CD4-positive, alpha-beta memory T cell (primary cell): ENCODE results near the gene IQGAP2. TPM values are rescaled to one million over a fixed set of nuclear protein-coding genes. Genes with fewer than 3 reads are reported as not detected.

Experiments used
- CTCF ChIA-PET: fragments of 350-600 bp; sonication (Branson Sonifier 250); formaldehyde crosslinking; loops from one replicate; lab custom pipeline; 2021; ENCODE audit warnings: inconsistent platforms; ENCODE audit not compliant: partially characterized antibody; lab: Charles Lee
- POLR2A ChIA-PET: fragments of 350-600 bp; sonication (Branson Sonifier 250); formaldehyde crosslinking; loops from one replicate; lab custom pipeline; 2021; ENCODE audit not compliant: partially characterized antibody; lab: Charles Lee
- DNase-seq, 5 donors: peaks; one replicate each; pipeline versions ENCODE4 v3.0.0 to v3.0.0-alpha.2; 2020 to 2022; ENCODE audit warnings: mixed read lengths in 1 of 5
- H3K27ac ChIP-seq: one replicate; pipeline ENCODE4 v1.7.0; 2013; ENCODE audit warnings: low read depth, low read length
- H3K27me3 ChIP-seq: 2 replicates; pipeline ENCODE4 v1.7.0; 2013; ENCODE audit warnings: mild to moderate bottlenecking, low read length, moderate library complexity; ENCODE audit not compliant: insufficient read depth
- H3K36me3 ChIP-seq: 2 replicates; pipeline ENCODE4 v1.7.0; 2013; ENCODE audit warnings: mild to moderate bottlenecking, low read length, moderate library complexity; ENCODE audit not compliant: insufficient read depth
- H3K4me1 ChIP-seq: 2 replicates; pipeline ENCODE4 v1.7.0; 2013; ENCODE audit warnings: mild to moderate bottlenecking, low read length, moderate library complexity; ENCODE audit not compliant: insufficient read depth
- H3K4me3 ChIP-seq, 2 donors: one replicate each; pipeline ENCODE4 v1.7.0; 2013; ENCODE audit warnings: low read length in 2 of 2, mild to moderate bottlenecking in 1 of 2
- H3K9me3 ChIP-seq, 2 donors: one replicate each; pipeline ENCODE4 v1.7.0; 2013; ENCODE audit warnings: low read length in 2 of 2, control low read depth in 1 of 2; ENCODE audit not compliant: control insufficient read depth in 1 of 2
- H3K27ac Mint-ChIP-seq, 7 donors: one replicate each; pipeline ENCODE4 v1.8.0; 2020 to 2021; ENCODE audit warnings: mixed read lengths in 7 of 7, mild to moderate bottlenecking in 6 of 7, inconsistent platforms in 3 of 7, moderate library complexity in 3 of 7
- H3K27me3 Mint-ChIP-seq, 2 donors: one replicate each; pipeline ENCODE4 v1.8.0; 2020 to 2021; ENCODE audit warnings: mixed read lengths in 2 of 2
- H3K36me3 Mint-ChIP-seq, 2 donors: one replicate each; pipeline ENCODE4 v1.8.0; 2020 to 2021; ENCODE audit warnings: mixed read lengths in 2 of 2, inconsistent platforms in 1 of 2, mild to moderate bottlenecking in 1 of 2
- H3K4me1 Mint-ChIP-seq, 4 donors: one replicate each; pipeline ENCODE4 v1.8.0; 2020 to 2021; ENCODE audit warnings: mixed read lengths in 4 of 4, mild to moderate bottlenecking in 1 of 4
- H3K4me3 Mint-ChIP-seq, 8 donors: one replicate each; pipeline ENCODE4 v1.8.0; 2020 to 2021; ENCODE audit warnings: mixed read lengths in 8 of 8, mild to moderate bottlenecking in 7 of 8, moderate library complexity in 6 of 8, inconsistent platforms in 3 of 8
- H3K9me3 Mint-ChIP-seq, 8 donors: one replicate each; pipeline ENCODE4 v1.8.0; 2020 to 2021; ENCODE audit warnings: mixed read lengths in 8 of 8, mild to moderate bottlenecking in 5 of 8, inconsistent platforms in 3 of 8, moderate library complexity in 1 of 8
- intact Hi-C: fragments of 100-400 bp; cut with micrococcal nuclease; formaldehyde crosslinking; loops from one replicate; pipeline ENCODE4 v1.15.1; 2023
- polyA plus RNA-seq, 2 donors: library from polyadenylated mRNA; unstranded; fragments of 300-500 nt; fragmentation: Illumina TruSeq; gene quantifications; one replicate each; pipeline ENCODE4 v1.2.3, GENCODE V29; 2021
- total RNA-seq, 2 experiments: library from RNA; stranded (reverse); gene quantifications; one replicate each; pipeline ENCODE4 v1.2.3, GENCODE V29; 2021

Gene IQGAP2
- total and polyA plus RNA-seq, 4 experiments from 2014 or later = 24.7 to 126 (median 98.5) TPM

- H3K4me3 Mint-ChIP-seq = no peak overlapping the region
- H3K27ac Mint-ChIP-seq = peak overlapping the region in 1 of 7 donors; percentile 53
- intact Hi-C loops = no loop called here
- H3K27me3 Mint-ChIP-seq = no peaks in the 10 kb centered on the region
- no peak overlapping the region for H3K27ac ChIP-seq
- H3K9me3 ChIP-seq = no peaks in the 10 kb centered on the region
- no peaks in the 10 kb centered on the region for H3K27me3 ChIP-seq
- ChIA-PET POLR2A (no interaction called here), CTCF (no interaction called here)
- no peak for DNase-seq
- no peaks in the 10 kb centered on the region for H3K4me1 ChIP-seq
- no peak overlapping the region for H3K4me3 ChIP-seq
- peaks cover 59 to 70% of the 10 kb centered on the region in 2 donors for H3K36me3 Mint-ChIP-seq
- peaks cover 74% of the 10 kb centered on the region for H3K36me3 ChIP-seq
- no peaks in the 10 kb centered on the region for H3K9me3 Mint-ChIP-seq
- H3K4me1 Mint-ChIP-seq = peaks cover 0 to 1% (median 0%) of the 10 kb centered on the region in 4 donors
Observed at GRCh38 chr5:76697670-76698069, 294.6 kb downstream of the IQGAP2 start.

DNA sequence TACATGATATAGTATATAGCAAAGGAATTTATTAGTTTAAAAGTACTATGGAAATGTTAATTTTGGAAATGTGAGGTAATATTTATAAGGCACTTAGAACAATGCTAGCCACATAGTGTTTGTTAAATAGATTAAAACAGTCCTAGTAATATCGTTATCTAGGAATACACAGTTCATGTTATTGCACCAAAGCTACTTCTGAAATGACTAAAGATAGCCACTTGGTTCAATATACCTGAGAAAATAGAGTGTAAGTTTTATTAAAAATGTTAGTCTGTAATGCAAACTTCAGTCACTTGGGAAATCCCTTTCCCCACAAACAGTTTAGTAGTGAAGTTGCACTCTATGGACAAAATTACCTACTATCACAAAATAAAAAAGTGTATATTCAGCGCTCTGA, 297.5 kb downstream of the IQGAP2 start:
- ChIA-PET POLR2A (no interaction called here), CTCF (interaction anchor here (2.2 kb wide), 1 partner anchor 74 kb away, joined by 6 read pairs; no protein-coding TSS in a partner anchor)
- H3K4me1 Mint-ChIP-seq = no peaks in the 10 kb centered on the region
- intact Hi-C loops = no loop called here
- H3K4me3 ChIP-seq = no peak overlapping the region
- H3K27ac ChIP-seq = no peak overlapping the region
- H3K27me3 ChIP-seq = no peaks in the 10 kb centered on the region
- no peaks in the 10 kb centered on the region for H3K9me3 ChIP-seq
- peaks cover 48% of the 10 kb centered on the region for H3K36me3 ChIP-seq
- H3K27me3 Mint-ChIP-seq = no peaks in the 10 kb centered on the region
- H3K4me1 ChIP-seq = no peaks in the 10 kb centered on the region
- H3K27ac Mint-ChIP-seq = no peak overlapping the region
- H3K36me3 Mint-ChIP-seq = peaks cover 51 to 60% of the 10 kb centered on the region in 2 donors
- no peak overlapping the region for H3K4me3 Mint-ChIP-seq
- H3K9me3 Mint-ChIP-seq = no peaks in the 10 kb centered on the region
- no peak for DNase-seq

- ChIA-PET CTCF (no interaction called here), POLR2A (no interaction called here)
- Mint-ChIP-seq H3K4me1 (no peaks in the 10 kb centered on the region), H3K36me3 (peaks cover 50 to 58% of the 10 kb centered on the region in 2 donors), H3K9me3 (no peaks in the 10 kb centered on the region), H3K27me3 (no peaks in the 10 kb centered on the region), H3K4me3 (no peak overlapping the region), H3K27ac (no peak overlapping the region)
- intact Hi-C loops = no loop called here
- H3K9me3 ChIP-seq = no peaks in the 10 kb centered on the region
- H3K27me3 ChIP-seq = no peaks in the 10 kb centered on the region
- no peak overlapping the region for H3K4me3 ChIP-seq
- H3K27ac ChIP-seq = no peak overlapping the region
- H3K36me3 ChIP-seq = peaks cover 41% of the 10 kb centered on the region
- H3K4me1 ChIP-seq = no peaks in the 10 kb centered on the region
- DNase-seq = no peak
Observed at GRCh38 chr5:76701298-76701697, 298.2 kb downstream of the IQGAP2 start.

- Mint-ChIP-seq H3K36me3 (peaks cover 48 to 55% of the 10 kb centered on the region in 2 donors), H3K4me1 (no peaks in the 10 kb centered on the region), H3K9me3 (no peaks in the 10 kb centered on the region), H3K27me3 (no peaks in the 10 kb centered on the region), H3K27ac (peak overlapping the region in 2 of 7 donors; percentile 52 to 57), H3K4me3 (no peak overlapping the region)
- Histone ChIP-seq H3K27me3 (no peaks in the 10 kb centered on the region), H3K4me3 (no peak overlapping the region), H3K36me3 (peaks cover 31% of the 10 kb centered on the region), H3K4me1 (no peaks in the 10 kb centered on the region), H3K27ac (no peak overlapping the region), H3K9me3 (no peaks in the 10 kb centered on the region)
- CTCF ChIA-PET = interaction anchor here (1.3 to 3.3 kb wide), 3 partner anchors 14 to 71 kb away, joined by 3 to 35 read pairs (median 3); no protein-coding TSS in a partner anchor
- POLR2A ChIA-PET = no interaction called here
- intact Hi-C loops = no loop called here
- no peak for DNase-seq
Observed at GRCh38 chr5:76703707-76704106, 300.6 kb downstream of the IQGAP2 start.

- H3K4me1 Mint-ChIP-seq = no peaks in the 10 kb centered on the region
- DNase-seq = no peak
- ChIA-PET CTCF (interaction anchor here (1.3 to 3.3 kb wide), 3 partner anchors 13 to 71 kb away, joined by 3 to 35 read pairs (median 3); no protein-coding TSS in a partner anchor), POLR2A (no interaction called here)
- H3K4me3 Mint-ChIP-seq = no peak overlapping the region
- intact Hi-C loops = no loop called here
- H3K27ac Mint-ChIP-seq = no peak overlapping the region
- Histone ChIP-seq H3K9me3 (no peaks in the 10 kb centered on the region), H3K36me3 (peaks cover 26% of the 10 kb centered on the region), H3K27ac (no peak overlapping the region), H3K4me3 (no peak overlapping the region), H3K4me1 (no peaks in the 10 kb centered on the region), H3K27me3 (no peaks in the 10 kb centered on the region)
- H3K27me3 Mint-ChIP-seq = no peaks in the 10 kb centered on the region
- no peaks in the 10 kb centered on the region for H3K9me3 Mint-ChIP-seq
- H3K36me3 Mint-ChIP-seq = peaks cover 45 to 51% of the 10 kb centered on the region in 2 donors
Observed at GRCh38 chr5:76704131-76704663, 301.1 kb downstream of the IQGAP2 start.

DNA sequence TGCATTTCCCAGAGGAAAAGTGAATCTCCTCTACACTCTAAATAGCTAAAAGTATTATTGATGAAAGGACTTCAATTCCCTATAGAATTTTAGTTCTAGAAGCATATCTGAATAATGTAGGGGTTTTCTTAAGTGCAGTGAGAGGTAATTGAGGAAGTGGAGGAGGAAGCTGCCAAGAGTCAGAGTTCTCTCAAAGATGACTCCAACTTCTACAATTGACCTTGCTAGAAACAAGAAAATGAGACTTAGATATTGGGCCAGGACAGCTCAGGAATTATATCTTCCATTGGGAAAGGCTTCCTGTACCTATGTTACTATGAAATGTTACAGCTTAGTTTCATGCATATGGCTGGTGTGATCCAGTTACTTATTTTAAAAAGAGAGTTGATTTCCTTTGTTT, 302.5 kb downstream of the IQGAP2 start:
- no peaks in the 10 kb centered on the region for H3K27me3 ChIP-seq
- ChIA-PET POLR2A (interaction anchor here (1.0 to 1.1 kb wide), 2 partner anchors 13 to 34 kb away, joined by 3 to 4 read pairs; no protein-coding TSS in a partner anchor), CTCF (interaction anchor here (0.9 to 3.3 kb wide), 2 partner anchors 22 to 69 kb away, joined by 3 to 35 read pairs; no protein-coding TSS in a partner anchor)
- no peak for DNase-seq
- no peak overlapping the region for H3K4me3 Mint-ChIP-seq
- H3K9me3 Mint-ChIP-seq = no peaks in the 10 kb centered on the region
- no peaks in the 10 kb centered on the region for H3K9me3 ChIP-seq
- H3K27ac Mint-ChIP-seq = no peak overlapping the region
- peaks cover 38 to 44% of the 10 kb centered on the region in 2 donors for H3K36me3 Mint-ChIP-seq
- no peak overlapping the region for H3K4me3 ChIP-seq
- H3K4me1 Mint-ChIP-seq = peaks cover 0 to 3% (median 1%) of the 10 kb centered on the region in 4 donors
- no peaks in the 10 kb centered on the region for H3K4me1 ChIP-seq
- H3K27me3 Mint-ChIP-seq = no peaks in the 10 kb centered on the region
- no peak overlapping the region for H3K27ac ChIP-seq
- intact Hi-C loops = no loop called here
- peaks cover 17% of the 10 kb centered on the region for H3K36me3 ChIP-seq

GRCh38 chr5:76709762-76710161, 306.7 kb downstream of the IQGAP2 start:
- CTCF ChIA-PET = interaction anchor here (1.5 to 3.8 kb wide), 2 partner anchors 30 to 65 kb away, joined by 5 to 28 read pairs; no protein-coding TSS in a partner anchor
- H3K9me3 ChIP-seq = no peaks in the 10 kb centered on the region
- H3K4me3 ChIP-seq = no peak overlapping the region
- intact Hi-C loops = no loop called here
- no peak for DNase-seq
- H3K36me3 Mint-ChIP-seq = peaks cover 9 to 19% of the 10 kb centered on the region in 2 donors
- H3K4me1 Mint-ChIP-seq = peaks cover 12 to 23% (median 15%) of the 10 kb centered on the region in 4 donors
- H3K27ac ChIP-seq = no peak overlapping the region
- no peaks in the 10 kb centered on the region for H3K9me3 Mint-ChIP-seq
- H3K4me3 Mint-ChIP-seq = no peak overlapping the region
- no peaks in the 10 kb centered on the region for H3K27me3 ChIP-seq
- no peak overlapping the region for H3K27ac Mint-ChIP-seq
- H3K36me3 ChIP-seq = no peaks in the 10 kb centered on the region
- peaks cover 0 to 3% of the 10 kb centered on the region in 2 donors for H3K27me3 Mint-ChIP-seq
- POLR2A ChIA-PET = no interaction called here
- H3K4me1 ChIP-seq = peaks cover 7% of the 10 kb centered on the region
